OCI-LY1 (cell line): ENCODE data around the gene LMF2.

Experiments used
- CTCF ChIP-seq: fragments of 200-600 bp; sonication (generic), shearing (Covaris generic); IDR thresholded peaks from 2 replicates; pipeline ENCODE4 v1.5.1; 2017; ENCODE audit warnings: mild to moderate bottlenecking, antibody characterized with exemption, low read length, moderate library complexity, mixed read lengths
- EZH2 ChIP-seq: fragments of 200-600 bp; sonication (generic), shearing (Covaris generic); IDR thresholded peaks from 2 replicates; pipeline ENCODE4 v1.8.0; 2017; ENCODE audit warnings: borderline replicate concordance, mixed run types, mild to moderate bottlenecking, antibody characterized with exemption, low read length, moderate library complexity, mixed read lengths

GRCh38 chr22:50455201-50455600 lies 52.3 kb downstream of the LMF2 start:
- no peak for TF ChIP-seq EZH2
- TF ChIP-seq CTCF = no peak
